Measurements from ENCODE around the gene PSME1. TPM values are rescaled to one million over a fixed set of nuclear protein-coding genes. Genes with fewer than 3 reads are reported as not detected.

PSME1 gene
- total and polyA plus RNA-seq, 2 of the 4 experiments (the other 2 are of a cell fraction) = 42.8 to 106 TPM

DNA sequence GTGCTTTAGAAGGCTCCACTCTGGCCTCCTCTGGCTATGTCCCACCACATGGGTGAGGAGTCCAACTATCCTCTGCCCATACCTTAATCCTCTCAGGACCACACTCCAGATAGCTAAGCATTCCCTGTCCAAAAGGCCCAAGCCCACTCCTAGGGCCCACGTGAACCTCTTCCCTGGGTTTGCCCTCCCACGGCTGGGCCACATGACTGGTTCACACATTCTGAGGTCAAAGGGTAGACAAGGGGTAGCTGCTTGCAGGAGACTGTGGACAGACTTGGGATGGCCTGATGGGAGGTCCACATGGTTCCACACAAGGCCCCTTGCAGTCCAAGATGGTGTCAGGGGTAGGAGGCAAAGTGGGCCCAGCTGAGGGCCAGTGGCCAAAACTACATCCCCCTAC is 47.9 kb upstream of the PSME1 start:
- H2AK5ac ChIP-seq (ENCODE audit: low read depth, low read length) = no peak overlapping the region
- no peak overlapping the region for H2BK5ac ChIP-seq (ENCODE audit: low read depth, low read length, poor library complexity, severe bottlenecking)
- H4K91ac ChIP-seq (ENCODE audit: insufficient read depth, low read depth, low read length) = no peak overlapping the region
- H3K79me1 ChIP-seq (ENCODE audit: low read depth in 1 of 2, low read length in 2 of 2) = no peaks in the 10 kb centered on the region
- no peak overlapping the region for H2AFZ ChIP-seq (replicated peaks; ENCODE audit: low read length, poor library complexity)
- no peak for DNase-seq
- dilution Hi-C loops (cut with HindIII; ENCODE audit: low sequenced_read_pairs, unreplicated experiment) (no loop called here), intact Hi-C loops (cut with micrococcal nuclease) (no loop called here), in situ Hi-C loops (cut with MboI; ENCODE audit: low sequenced_read_pairs) (no loop called here)
- no peak overlapping the region for H3K9ac ChIP-seq (ENCODE audit: low read depth, low read length)
- H3K56ac ChIP-seq (ENCODE audit: extremely low read depth, insufficient read depth, low read length) = no peak overlapping the region
- no peak overlapping the region for H2AK9ac ChIP-seq (replicated peaks; ENCODE audit: low read depth, low read length, poor library complexity)
- H4K5ac ChIP-seq (ENCODE audit: low read depth, low read length) = no peak overlapping the region
- no peak overlapping the region for H2BK20ac ChIP-seq (ENCODE audit: low read depth, low read length)
- no peak overlapping the region for H3K27ac ChIP-seq (ENCODE audit: insufficient read depth, low read length)
- 0 out of 2 replicates have a peak, but pooled peaks cover 4% of the 10 kb centered on the region for H3K9me1 ChIP-seq (ENCODE audit: insufficient read depth, low read length)
- TF ChIP-seq CEBPB (IDR thresholded peaks at IDR 0.05; ENCODE audit: low read depth, low read length) = no peak
- TF ChIP-seq MXI1 (IDR thresholded peaks at IDR 0.05; ENCODE audit: borderline replicate concordance, low read depth, low read length) = no peak
- TF ChIP-seq RFX5 (IDR thresholded peaks at IDR 0.05; ENCODE audit: low read depth, low read length) = no peak
- TF ChIP-seq, protein P1, sequence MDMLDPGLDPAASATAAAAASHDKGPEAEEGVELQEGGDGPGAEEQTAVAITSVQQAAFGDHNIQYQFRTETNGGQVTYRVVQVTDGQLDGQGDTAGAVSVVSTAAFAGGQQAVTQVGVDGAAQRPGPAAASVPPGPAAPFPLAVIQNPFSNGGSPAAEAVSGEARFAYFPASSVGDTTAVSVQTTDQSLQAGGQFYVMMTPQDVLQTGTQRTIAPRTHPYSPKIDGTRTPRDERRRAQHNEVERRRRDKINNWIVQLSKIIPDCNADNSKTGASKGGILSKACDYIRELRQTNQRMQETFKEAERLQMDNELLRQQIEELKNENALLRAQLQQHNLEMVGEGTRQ (IDR thresholded peaks at IDR 0.05; ENCODE audit: low read depth, low read length) = no peak
- TF ChIP-seq, protein P2, sequence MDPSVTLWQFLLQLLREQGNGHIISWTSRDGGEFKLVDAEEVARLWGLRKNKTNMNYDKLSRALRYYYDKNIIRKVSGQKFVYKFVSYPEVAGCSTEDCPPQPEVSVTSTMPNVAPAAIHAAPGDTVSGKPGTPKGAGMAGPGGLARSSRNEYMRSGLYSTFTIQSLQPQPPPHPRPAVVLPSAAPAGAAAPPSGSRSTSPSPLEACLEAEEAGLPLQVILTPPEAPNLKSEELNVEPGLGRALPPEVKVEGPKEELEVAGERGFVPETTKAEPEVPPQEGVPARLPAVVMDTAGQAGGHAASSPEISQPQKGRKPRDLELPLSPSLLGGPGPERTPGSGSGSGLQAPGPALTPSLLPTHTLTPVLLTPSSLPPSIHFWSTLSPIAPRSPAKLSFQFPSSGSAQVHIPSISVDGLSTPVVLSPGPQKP (IDR thresholded peaks at IDR 0.05; ENCODE audit: borderline replicate concordance, low read depth, low read length) = no peak
- TF ChIP-seq CHD1 (IDR thresholded peaks at IDR 0.05; ENCODE audit: low read depth, low read length) = no peak
- TF ChIP-seq MAFK (IDR thresholded peaks at IDR 0.05; ENCODE audit: low read depth, low read length) = no peak
- TF ChIP-seq, protein P3, sequence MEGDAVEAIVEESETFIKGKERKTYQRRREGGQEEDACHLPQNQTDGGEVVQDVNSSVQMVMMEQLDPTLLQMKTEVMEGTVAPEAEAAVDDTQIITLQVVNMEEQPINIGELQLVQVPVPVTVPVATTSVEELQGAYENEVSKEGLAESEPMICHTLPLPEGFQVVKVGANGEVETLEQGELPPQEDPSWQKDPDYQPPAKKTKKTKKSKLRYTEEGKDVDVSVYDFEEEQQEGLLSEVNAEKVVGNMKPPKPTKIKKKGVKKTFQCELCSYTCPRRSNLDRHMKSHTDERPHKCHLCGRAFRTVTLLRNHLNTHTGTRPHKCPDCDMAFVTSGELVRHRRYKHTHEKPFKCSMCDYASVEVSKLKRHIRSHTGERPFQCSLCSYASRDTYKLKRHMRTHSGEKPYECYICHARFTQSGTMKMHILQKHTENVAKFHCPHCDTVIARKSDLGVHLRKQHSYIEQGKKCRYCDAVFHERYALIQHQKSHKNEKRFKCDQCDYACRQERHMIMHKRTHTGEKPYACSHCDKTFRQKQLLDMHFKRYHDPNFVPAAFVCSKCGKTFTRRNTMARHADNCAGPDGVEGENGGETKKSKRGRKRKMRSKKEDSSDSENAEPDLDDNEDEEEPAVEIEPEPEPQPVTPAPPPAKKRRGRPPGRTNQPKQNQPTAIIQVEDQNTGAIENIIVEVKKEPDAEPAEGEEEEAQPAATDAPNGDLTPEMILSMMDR (conservative IDR thresholded peaks at IDR 0.05; ENCODE audit: low read depth, low read length) = no peak
- TF ChIP-seq RAD21 (IDR thresholded peaks at IDR 0.05; ENCODE audit: low read length) = no peak
- no peak for TF ChIP-seq NFE2L2 (IDR thresholded peaks at IDR 0.05; ENCODE audit: low read depth, low read length)
- no peak for TF ChIP-seq SMC3 (IDR thresholded peaks at IDR 0.05; ENCODE audit: low read depth, low read length)
- no peak for TF ChIP-seq MAZ (IDR thresholded peaks at IDR 0.05; ENCODE audit: borderline replicate concordance, low read depth, low read length)
- no peak for TF ChIP-seq RCOR1 (IDR thresholded peaks at IDR 0.05; ENCODE audit: insufficient replicate concordance, low read length)
- TF ChIP-seq BHLHE40 (IDR thresholded peaks at IDR 0.05; ENCODE audit: low read depth, low read length) = no peak
- TF ChIP-seq POLR2A (IDR thresholded peaks at IDR 0.05; ENCODE audit: low read depth, low read length) = no peak
- TF ChIP-seq FOS (IDR thresholded peaks at IDR 0.05; ENCODE audit: low read depth, low read length) = no peak
- H3K4me1 ChIP-seq (ENCODE audit: control insufficient read depth, insufficient read depth, low read length) = no peaks in the 10 kb centered on the region
- CTCF ChIA-PET = no interaction called here
- peaks cover 30% of the 10 kb centered on the region for H3K27me3 ChIP-seq (ENCODE audit: control insufficient read depth, insufficient read depth, low read length)
- POLR2A ChIA-PET (ENCODE audit: unreplicated experiment) = no interaction called here
- H3K4me3 ChIP-seq (ENCODE audit: insufficient read depth, low read depth, low read length) = no peak overlapping the region
- no TSS peak for BruUV-seq (replicated peaks)
- no peaks in the 10 kb centered on the region for H3K9me3 ChIP-seq (ENCODE audit: control insufficient read depth, insufficient read depth, low read length)
- H3K23ac ChIP-seq (ENCODE audit: low read depth, low read length) = no peak overlapping the region
- no peak overlapping the region for H2BK120ac ChIP-seq (ENCODE audit: low read depth, low read length)
- H4K20me1 ChIP-seq (ENCODE audit: insufficient read depth, low read length) = no peaks in the 10 kb centered on the region
- no peak overlapping the region for H4K8ac ChIP-seq (ENCODE audit: low read depth in 2 of 2, low read length in 2 of 2)
- no peak overlapping the region for H3K14ac ChIP-seq (replicated peaks; ENCODE audit: low read depth, low read length)
- H3K18ac ChIP-seq (ENCODE audit: low read depth, low read length) = no peak overlapping the region
- no peaks in the 10 kb centered on the region for H3K36me3 ChIP-seq (ENCODE audit: control insufficient read depth, insufficient read depth, low read length)
- H2BK15ac ChIP-seq (ENCODE audit: low read depth, low read length) = no peak overlapping the region
- H3K4me2 ChIP-seq (ENCODE audit: low read depth, low read length) = no peak overlapping the region
- H3K4ac ChIP-seq (ENCODE audit: low read depth, low read length) = no peak overlapping the region
- WGBS, 2 experiments (ENCODE audit: extremely low coverage in 2 of 2, insufficient read length in 1 of 2) = 60% methylated on average over 2 of the region's 2 CpGs; no CpG with 5 or more reads in 1 of the 2 experiments
- ATAC-seq (ENCODE audit: low read depth) = no peak

Data from IMR-90 (cell line).